SK-MEL-5 (cell line): ENCODE data around the gene LINC00305. TPM values are rescaled to one million over a fixed set of nuclear protein-coding genes. Genes with fewer than 3 reads are reported as not detected.

ENCODE experiments used
- DNase-seq: peaks from one replicate; pipeline ENCODE4 v3.0.0-alpha.2; 2016; ENCODE audit warnings: low read depth, low spot score
- in situ Hi-C: cut with HindIII; loops from 2 replicates; pipeline ENCODE4 v1.10.0; 2016; ENCODE audit warnings: low sequenced_read_pairs, high pct_unique_total_duplicates, low pct_unique_long_range_greater_than_20kb
- total RNA-seq: library from RNA; depleted of rRNA; stranded (reverse); fragments of >200 nt; shearing (Covaris generic); gene quantifications from 2 replicates; pipeline ENCODE4 v1.2.3, GENCODE V29; 2014; rRNA removed

LINC00305 gene
- total RNA-seq, 1 experiment from 2014 or later = not detected

- in situ Hi-C loops = no loop called here
- DNase-seq = no peak
Measured at GRCh38 chr18:64055019-64055418, 93.9 kb downstream of the LINC00305 start.

- in situ Hi-C loops = no loop called here
- DNase-seq = no peak
Measured at GRCh38 chr18:64053246-64053645, 95.6 kb downstream of the LINC00305 start.

GRCh38 chr18:64052772-64053171, 96.1 kb downstream of the LINC00305 start:
- in situ Hi-C loops = no loop called here
- DNase-seq = no peak

GRCh38 chr18:64044616-64045015, 104.3 kb downstream of the LINC00305 start:
- in situ Hi-C loops = no loop called here
- DNase-seq = no peak

GRCh38 chr18:64042728-64043358, 106.0 kb downstream of the LINC00305 start:
- no peak for DNase-seq
- in situ Hi-C loops = no loop called here

- peak; percentile 61 for DNase-seq
Measured at GRCh38 chr18:64037812-64038414, 111.0 kb downstream of the LINC00305 start.

GRCh38 chr18:64032312-64032711, 116.6 kb downstream of the LINC00305 start:
- DNase-seq = no peak
- in situ Hi-C loops = no loop called here

More at GRCh38 chr18:64037812-64038414, 111.0 kb downstream of the LINC00305 start:
- in situ Hi-C loops = no loop called here

GRCh38 chr18:64031411-64031810, 117.5 kb downstream of the LINC00305 start:
- in situ Hi-C loops = no loop called here

More at GRCh38 chr18:64031411-64031810, 117.5 kb downstream of the LINC00305 start:
- DNase-seq = no peak

Other genes starting within 250 kb of the LINC00305 start
- gene SERPINB10, start 241.1 kb downstream of the LINC00305 start, total RNA-seq = 1.2 TPM in 1 of 2 replicates, not detected in the other
- gene HMSD, start 199.8 kb downstream of the LINC00305 start, total RNA-seq = not detected in 2 replicates
- gene SERPINB8, start 179.0 kb downstream of the LINC00305 start, total RNA-seq = 7.5 and 9.2 TPM in 2 replicates